ENCODE results near the gene SEPTIN12. TPM values are rescaled to one million over a fixed set of nuclear protein-coding genes. Genes with fewer than 3 reads are reported as not detected.

SEPTIN12 gene
- total and polyA plus RNA-seq, 4 donors: not detected

GRCh38 chr16:4736546-4736945, 51.6 kb downstream of the SEPTIN12 start:
- TF ChIP-seq CTCF (IDR thresholded peaks at IDR 0.05; ENCODE audit: control extremely low read depth, extremely low read depth): no peak
- Histone ChIP-seq H3K4me1 (ENCODE audit: control insufficient read depth in 5 of 5, insufficient read depth in 5 of 5, low read length in 5 of 5) (peaks cover 0 to 6% (median 2%) of the 10 kb centered on the region in 5 donors), H3K27ac (ENCODE audit: low read depth in 1 of 2, low read length in 1 of 2) (no peak overlapping the region), H3K36me3 (ENCODE audit: control insufficient read depth in 4 of 4, insufficient read depth in 4 of 4, low read length in 4 of 4) (peaks cover 0 to 4% (median 0%) of the 10 kb centered on the region in 4 donors), H3K9me3 (ENCODE audit: control insufficient read depth in 4 of 4, insufficient read depth in 3 of 4, low read length in 3 of 4) (no peaks in the 10 kb centered on the region), H3K4me3 (no peak overlapping the region), H3K9ac (ENCODE audit: insufficient read depth in 1 of 2, low read length in 2 of 2) (no peak overlapping the region), H3K27me3 (ENCODE audit: control insufficient read depth in 3 of 3, insufficient read depth in 3 of 3, low read length in 2 of 3) (no peaks in the 10 kb centered on the region)
- no peak for ATAC-seq (ENCODE audit: insufficient read depth, low FRiP score)
- no peak for DNase-seq
- 88 to 95% methylated on average over 4 of the region's 4 CpGs for WGBS, 2 donors

GRCh38 chr16:4734730-4735535, 53.2 kb downstream of the SEPTIN12 start:
- Histone ChIP-seq H3K27me3 (ENCODE audit: control insufficient read depth in 3 of 3, insufficient read depth in 3 of 3, low read length in 2 of 3) (no peaks in the 10 kb centered on the region), H3K36me3 (ENCODE audit: control insufficient read depth in 4 of 4, insufficient read depth in 4 of 4, low read length in 4 of 4) (peaks cover 0 to 5% (median 4%) of the 10 kb centered on the region in 4 donors), H3K9ac (ENCODE audit: insufficient read depth in 1 of 2, low read length in 2 of 2) (peak overlapping the region; percentile 8 to 75), H3K4me1 (ENCODE audit: control insufficient read depth in 5 of 5, insufficient read depth in 5 of 5, low read length in 5 of 5) (peaks cover 0 to 6% (median 2%) of the 10 kb centered on the region in 5 donors), H3K4me3 (peak overlapping the region; percentile 92), H3K9me3 (ENCODE audit: control insufficient read depth in 4 of 4, insufficient read depth in 3 of 4, low read length in 3 of 4) (no peaks in the 10 kb centered on the region), H3K27ac (ENCODE audit: low read depth in 1 of 2, low read length in 1 of 2) (peak overlapping the region; percentile 58 to 90)
- WGBS, 2 donors: 6 to 7% methylated on average over 38 of the region's 38 CpGs
- DNase-seq: peak; percentile 92 to 93 (median 92)
- no peak for TF ChIP-seq CTCF (IDR thresholded peaks at IDR 0.05; ENCODE audit: control extremely low read depth, extremely low read depth)
- peak; percentile 84 for ATAC-seq (ENCODE audit: insufficient read depth, low FRiP score)

- H3K9me3 ChIP-seq (ENCODE audit: control insufficient read depth in 4 of 4, insufficient read depth in 3 of 4, low read length in 3 of 4): no peaks in the 10 kb centered on the region
- no peak for TF ChIP-seq CTCF (IDR thresholded peaks at IDR 0.05; ENCODE audit: control extremely low read depth, extremely low read depth)
- DNase-seq (peak; percentile 95 to 97 (median 97)), ATAC-seq (ENCODE audit: insufficient read depth, low FRiP score) (peak; percentile 97)
- peak within 1 kb of the TSS; percentile 8 to 75 for H3K9ac ChIP-seq (ENCODE audit: insufficient read depth in 1 of 2, low read length in 2 of 2)
- H3K36me3 ChIP-seq (ENCODE audit: control insufficient read depth in 4 of 4, insufficient read depth in 4 of 4, low read length in 4 of 4): peaks cover 0 to 5% (median 4%) of the 10 kb centered on the region in 4 donors
- 0% methylated on average over 67 to 70 of the region's 70 CpGs for WGBS, 2 donors
- H3K27ac ChIP-seq (ENCODE audit: low read depth in 1 of 2, low read length in 1 of 2): peak within 1 kb of the TSS; percentile 58 to 90
- H3K4me1 ChIP-seq (ENCODE audit: control insufficient read depth in 5 of 5, insufficient read depth in 5 of 5, low read length in 5 of 5): peaks cover 0 to 6% (median 2%) of the 10 kb centered on the region in 5 donors
- peak within 1 kb of the TSS; percentile 92 for H3K4me3 ChIP-seq
- no peaks in the 10 kb centered on the region for H3K27me3 ChIP-seq (ENCODE audit: control insufficient read depth in 3 of 3, insufficient read depth in 3 of 3, low read length in 2 of 3)
Measured at GRCh38 chr16:4734063-4734729, 53.9 kb downstream of the SEPTIN12 start, which contains the start of the genes ANKS3 and DNAAF8. ANKS3 (minus strand) TSS chr16:4734271; CDS start chr16:4730149, 4,122 bp downstream. DNAAF8 (plus strand) TSS chr16:4734537; CDS start chr16:4736515, 1,978 bp downstream.

Measured in lung (tissue), 12 donors.